HG03045 (cell line): ENCODE measurements around the gene AQP12B.
"Not testable (repeated sequence)": the region's sequence is repeated elsewhere in the genome, so short reads cannot be mapped to it uniquely, and the experiment has no call there.

ENCODE experiments used
- ATAC-seq: cut with Tn5 transposase; IDR thresholded peaks from one replicate; pipeline ENCODE4 v1.9.1; 2021; ENCODE audit warnings: mild to moderate bottlenecking, moderate library complexity; ENCODE audit not compliant: unreplicated experiment

AQP12B gene

DNA sequence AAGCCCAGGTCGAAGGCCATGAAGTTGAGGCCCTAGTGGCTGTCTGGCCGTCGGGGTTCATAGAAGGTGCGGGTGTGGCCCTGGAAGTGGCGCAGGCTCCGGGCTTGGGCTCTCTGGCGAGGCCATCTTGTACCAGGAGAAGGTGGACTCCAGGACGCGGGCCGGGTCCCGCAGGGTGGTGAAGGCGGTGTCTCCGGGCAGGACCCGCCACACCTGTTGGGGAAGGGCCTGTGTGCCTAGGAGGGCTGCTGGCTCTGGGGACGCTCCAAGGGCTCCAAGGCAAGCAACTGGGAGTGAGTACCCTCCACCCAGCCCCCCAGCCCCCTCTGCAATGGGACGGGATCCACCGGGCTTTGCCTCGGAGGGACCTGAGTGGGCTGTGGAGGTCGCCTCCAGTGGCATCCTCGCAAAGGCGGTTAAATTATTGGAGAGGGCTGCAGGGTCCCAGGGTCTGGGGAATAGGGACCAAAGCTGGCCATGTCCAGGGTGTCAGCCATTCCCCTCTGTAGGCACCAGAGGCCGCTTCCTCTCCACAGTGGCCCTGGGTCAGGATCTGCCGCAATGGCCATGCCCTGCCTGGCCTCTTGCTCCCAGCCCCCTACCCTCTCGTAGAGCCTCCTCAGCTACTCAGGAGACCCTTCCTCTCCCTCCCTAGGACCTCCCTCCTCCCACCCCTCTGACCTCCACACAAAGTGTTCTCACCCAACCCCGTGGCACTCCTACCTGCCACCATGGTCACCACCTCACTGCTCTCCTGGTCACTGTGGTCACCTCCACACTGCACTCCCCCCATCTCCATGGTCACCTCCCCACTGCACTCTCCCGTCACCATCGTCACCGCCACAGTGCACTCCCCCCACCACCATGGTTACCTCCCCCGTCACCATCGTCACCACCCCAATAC, 19.3 kb upstream of the AQP12B start:
- no peak for ATAC-seq

DNA sequence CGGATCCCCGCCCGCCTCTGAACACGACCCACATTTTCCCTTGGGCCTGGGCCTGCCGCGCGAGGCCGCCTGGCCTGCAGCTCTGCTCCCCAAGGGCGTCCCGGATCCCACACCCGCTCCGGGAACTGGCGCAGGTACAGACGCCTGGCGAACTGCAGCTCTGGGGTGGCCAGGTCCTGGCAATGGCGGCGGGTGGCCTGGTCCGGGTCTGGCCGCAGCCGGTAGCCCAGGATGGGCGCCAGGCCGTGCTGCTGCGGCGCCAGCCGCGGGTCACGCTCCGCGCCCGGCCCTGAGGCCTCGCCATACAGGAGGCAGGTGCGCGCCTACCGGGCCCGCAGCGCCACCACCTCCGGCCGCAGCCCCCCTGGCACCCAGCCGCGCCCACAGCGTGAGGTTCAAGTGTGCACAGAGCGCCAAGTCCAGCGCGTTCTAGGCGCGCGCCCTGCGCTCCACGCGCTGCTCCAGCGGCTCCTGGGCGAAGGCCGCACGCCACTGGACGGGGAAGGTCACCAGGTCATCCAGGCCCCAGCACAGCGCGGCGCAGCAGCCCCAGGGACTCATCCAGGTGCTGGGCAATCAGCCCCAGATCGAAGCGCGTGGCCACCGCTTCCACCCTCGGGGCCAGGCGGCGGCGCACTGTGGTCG, 18.5 kb upstream of the AQP12B start:
- ATAC-seq, result no peak

GRCh38 chr2:240700616-240701015, 17.9 kb upstream of the AQP12B start:
- not testable (repeated sequence) for ATAC-seq

GRCh38 chr2:240699835-240700234, 17.1 kb upstream of the AQP12B start:
- not testable (repeated sequence) for ATAC-seq

- not testable (repeated sequence) for ATAC-seq
Measured at GRCh38 chr2:240698852-240699561, 16.3 kb upstream of the AQP12B start.

DNA sequence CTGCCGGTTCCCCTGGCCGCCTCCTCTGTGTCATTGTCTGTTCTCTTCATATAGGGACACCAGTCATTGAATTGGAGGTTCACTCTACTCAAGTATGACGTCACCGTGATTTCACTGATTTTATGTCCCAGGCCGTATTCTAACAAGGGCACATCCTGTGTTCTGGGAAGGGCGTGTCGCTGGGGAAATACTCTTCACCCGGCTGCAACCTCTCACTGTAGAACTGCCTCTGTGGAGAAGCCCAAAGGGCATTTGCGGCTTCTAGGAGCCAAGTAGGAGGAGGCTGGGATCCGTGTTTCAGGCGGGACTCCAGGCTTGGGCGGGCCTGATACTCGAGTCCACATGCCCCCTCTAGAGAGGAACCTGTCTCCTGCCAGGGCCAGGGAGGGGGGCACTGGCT, 13.8 kb upstream of the AQP12B start:
- not testable (repeated sequence) for ATAC-seq

DNA sequence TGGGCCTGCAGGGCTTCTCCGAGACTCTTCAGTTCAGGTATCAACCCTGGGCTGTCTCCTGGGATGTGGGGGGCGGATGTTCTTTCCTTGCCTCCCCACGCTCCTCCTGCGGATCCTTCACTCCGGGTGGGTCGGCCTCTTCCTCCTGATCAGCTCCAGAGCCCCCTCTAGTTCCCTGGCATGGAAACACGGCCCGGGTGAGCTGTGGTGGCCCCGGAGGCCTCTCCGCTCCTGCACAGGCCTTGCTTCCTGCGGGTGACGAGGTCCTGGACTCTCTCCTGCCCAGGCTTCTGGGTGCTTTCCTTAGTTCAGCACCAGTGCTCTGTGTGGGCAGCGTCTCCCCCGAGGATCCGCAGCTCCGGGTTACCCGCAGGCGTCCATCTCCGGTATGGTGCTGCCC, 12.9 kb upstream of the AQP12B start:
- ATAC-seq, result not testable (repeated sequence)

DNA sequence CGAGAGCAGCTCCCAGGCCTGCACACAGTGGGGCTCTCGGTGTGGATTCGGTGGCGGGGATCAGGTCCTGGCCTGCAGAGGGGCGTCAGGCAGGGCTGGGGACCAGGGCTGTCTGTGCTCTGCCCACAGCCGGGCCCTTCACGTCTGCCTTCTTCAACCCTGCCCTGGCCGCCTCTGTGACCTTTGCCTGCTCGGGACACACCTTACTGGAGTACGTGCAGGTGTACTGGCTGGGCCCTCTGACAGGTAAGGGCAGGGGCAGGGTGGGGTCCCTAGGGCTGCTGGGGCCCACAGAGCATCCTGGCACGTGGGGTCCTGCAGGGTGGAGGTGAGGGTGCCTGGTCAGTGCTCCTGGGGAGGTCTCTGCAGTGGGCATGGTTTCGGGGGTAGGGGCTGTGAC, 11.6 kb upstream of the AQP12B start:
- not testable (repeated sequence) for ATAC-seq

DNA sequence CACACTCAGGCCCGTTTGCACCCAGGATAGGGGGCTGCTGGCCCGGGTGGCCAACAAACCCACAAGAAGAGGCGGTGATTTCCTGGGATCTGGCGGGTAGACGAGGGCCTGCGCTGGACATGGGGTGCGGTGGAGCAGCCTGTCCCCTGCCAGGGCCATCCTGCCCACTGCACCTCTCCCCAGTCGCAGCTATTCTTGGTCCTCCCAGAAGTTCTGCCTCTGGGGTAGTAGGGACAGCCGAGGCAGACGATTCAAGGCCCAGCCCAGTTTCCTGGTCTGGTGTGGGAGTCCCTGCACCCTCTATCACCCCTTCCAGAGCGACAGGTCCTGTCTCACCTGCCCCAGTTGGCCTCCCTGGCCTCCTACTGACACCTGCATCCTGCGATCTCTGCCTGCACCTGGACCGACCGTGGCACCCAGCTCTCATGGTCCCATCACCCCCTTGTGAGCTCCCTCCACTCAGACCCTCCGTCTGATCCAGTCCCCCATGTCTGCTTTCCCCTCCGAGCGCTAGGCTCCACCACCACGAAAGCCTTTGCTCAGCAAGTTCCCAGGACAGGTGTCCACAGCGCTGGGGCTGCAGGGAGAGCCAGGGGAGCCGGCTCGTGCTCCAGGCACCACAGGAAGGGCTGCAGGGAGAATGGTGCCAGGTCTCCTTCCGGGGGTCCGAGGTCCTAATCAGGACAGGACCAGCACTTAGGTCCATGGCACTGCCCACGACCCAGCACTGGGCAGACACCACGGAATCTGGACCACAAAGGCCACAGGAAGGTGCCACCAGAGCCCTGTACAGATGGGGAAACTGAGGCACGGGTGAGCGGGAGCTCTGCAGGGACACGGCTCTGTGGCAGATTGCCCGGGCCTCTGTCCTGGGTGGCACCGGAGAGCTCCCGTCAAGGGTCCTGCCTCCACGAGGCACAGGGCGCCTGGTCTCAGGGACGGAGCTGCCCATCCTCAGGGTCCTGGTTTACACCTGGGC, 10.2 kb upstream of the AQP12B start:
- ATAC-seq, result not testable (repeated sequence)

DNA sequence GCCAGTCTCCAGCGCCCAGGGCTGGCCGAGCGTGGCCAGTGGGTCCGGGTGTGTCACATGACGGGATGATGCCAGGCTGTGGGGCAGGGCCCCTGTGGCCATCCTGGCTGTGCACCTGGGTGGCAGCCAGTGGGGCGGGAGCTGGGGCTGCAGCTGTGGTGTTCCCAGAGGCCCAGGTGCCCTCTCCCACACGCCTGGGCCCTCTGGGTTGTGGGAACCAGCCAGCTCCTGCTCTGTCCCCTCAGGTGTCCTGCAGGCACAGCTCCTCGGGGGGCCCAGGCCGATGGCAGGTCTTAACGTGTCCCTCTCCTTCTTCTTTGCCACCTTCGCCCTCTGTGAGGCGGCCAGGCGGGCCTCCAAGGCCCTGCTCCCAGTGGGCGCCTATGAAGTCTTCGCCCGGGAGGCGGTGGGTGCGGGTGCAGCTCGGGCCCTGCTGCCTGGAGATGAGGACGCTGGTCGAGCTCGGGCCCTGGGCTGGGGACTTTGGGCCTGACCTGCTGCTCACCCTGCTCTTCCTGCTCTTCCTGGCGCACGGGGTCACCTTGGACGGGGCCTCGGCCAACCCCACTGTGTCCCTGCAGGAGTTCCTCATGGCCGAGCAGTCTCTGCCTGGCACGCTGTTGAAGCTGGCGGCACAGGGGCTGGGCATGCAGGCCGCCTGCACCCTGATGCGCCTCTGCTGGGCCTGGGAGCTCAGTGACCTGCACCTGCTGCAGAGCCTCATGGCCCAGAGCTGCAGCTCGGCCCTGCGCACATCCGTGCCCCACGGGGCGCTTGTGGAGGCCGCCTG, 9.1 kb upstream of the AQP12B start, which contains the start of gene AQP12A:
Gene AQP12A (plus strand): TSS at position 236 of the 790 bp plus-strand sequence. CDS start 48 bp downstream, at position 284.
- ATAC-seq, result not testable (repeated sequence)

GRCh38 chr2:240691075-240691427, 8.4 kb upstream of the AQP12B start:
- ATAC-seq, result not testable (repeated sequence)

DNA sequence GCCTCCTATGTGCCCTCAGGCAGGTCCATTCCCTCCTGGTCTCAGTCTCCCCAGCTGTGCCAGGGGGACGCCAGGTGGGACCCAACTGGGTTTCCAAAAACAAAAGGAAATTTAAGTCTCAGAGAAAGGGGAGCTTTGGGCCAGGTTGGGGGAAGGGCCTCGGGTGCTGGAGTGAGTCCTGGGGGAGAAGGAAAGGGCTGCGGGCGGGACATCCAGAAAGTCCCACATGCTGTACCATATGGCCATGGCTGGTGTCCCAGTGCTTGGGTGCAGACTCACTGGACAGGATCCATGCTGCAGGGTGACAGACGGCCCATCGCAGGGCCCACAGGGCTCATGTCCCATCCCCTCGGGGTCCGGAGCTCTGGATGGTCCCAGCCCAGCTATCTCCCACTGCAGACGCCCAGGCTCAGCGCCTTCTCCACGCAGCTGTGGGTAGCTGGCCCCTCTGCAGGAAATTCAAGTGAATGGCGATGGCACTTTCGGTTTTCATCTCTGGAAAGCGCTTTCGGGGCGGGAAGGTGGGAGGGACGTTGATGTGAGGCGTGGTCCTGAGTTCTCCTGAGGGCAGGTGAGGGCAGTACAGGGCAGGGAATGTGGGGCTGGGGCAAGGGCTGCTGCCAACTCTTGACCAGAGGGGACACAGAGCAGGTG, 7.9 kb upstream of the AQP12B start:
- not testable (repeated sequence) for ATAC-seq

GRCh38 chr2:240689975-240690374, 7.3 kb upstream of the AQP12B start:
- ATAC-seq, result no peak

DNA sequence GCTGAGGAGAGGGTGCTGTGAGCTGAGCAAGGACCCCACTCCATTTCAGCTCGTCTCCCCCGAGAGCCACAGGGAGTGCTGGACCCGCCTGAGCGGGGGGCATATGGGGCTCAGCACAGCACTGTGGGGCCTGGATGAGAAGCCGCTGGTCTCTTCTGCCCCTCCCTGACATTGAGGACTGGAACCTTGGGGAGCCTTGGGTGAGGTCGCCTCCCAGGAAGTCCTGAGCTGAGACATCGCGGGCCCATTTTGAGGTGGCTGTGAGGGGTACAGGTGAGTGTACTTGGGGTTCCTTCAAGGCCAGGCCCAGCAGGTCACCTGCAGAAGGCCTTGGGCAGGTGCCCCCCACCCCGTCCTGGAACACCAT, 5.9 kb upstream of the AQP12B start:
- ATAC-seq, result no peak

GRCh38 chr2:240687741-240688552, 5.3 kb upstream of the AQP12B start:
- no peak for ATAC-seq

DNA sequence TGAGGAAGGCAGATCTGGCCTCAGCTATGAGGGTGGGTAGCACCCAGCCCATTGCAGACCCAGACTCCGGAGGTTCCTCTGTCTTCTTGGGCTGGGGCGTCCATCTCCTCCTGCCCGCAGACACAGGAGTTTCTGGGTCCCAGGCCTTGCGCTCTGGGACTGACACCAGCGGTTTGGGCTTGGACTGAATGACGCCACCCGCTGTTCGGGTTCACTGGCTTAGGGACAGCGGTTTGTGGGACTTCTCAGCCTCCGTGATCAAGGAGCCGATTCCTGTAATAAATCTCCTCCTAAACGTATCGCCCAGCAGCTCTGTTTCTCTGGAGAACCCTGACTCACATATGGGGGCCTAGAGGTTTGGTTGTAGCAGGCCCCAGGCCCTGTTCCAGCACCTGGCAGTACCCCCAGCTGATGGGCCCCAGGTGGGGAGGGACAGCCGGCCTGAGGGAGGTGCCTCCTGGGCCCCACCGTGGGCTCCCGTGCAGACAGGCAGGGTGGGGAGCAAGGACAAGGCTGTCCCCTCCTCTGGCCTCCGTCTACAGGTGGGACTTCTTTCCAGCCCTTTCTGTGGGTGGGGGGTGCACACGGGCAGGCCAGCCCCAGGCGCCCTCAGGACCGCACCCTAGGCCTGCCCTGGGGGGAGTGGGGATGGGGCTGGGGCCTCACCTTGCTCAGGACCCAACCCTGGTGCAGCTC, 4.5 kb upstream of the AQP12B start:
- no peak for ATAC-seq

GRCh38 chr2:240686460-240686859, 3.8 kb upstream of the AQP12B start:
- ATAC-seq, result no peak
